CD4-positive, CD25-positive, alpha-beta regulatory T cell (primary cell): ENCODE data around the gene ATXN1. TPM values are rescaled to one million over a fixed set of nuclear protein-coding genes. Genes with fewer than 3 reads are reported as not detected.

Source experiments
- ATAC-seq, 2 donors: fragments of 150-1000 bp; cut with Tn5 transposase; one replicate each; pipeline ENCODE4 v1.10.0; 2021; ENCODE audit warnings: low read depth in 2 of 2, moderate number of reproducible peaks in 2 of 2, moderate library complexity in 1 of 2
- DNase-seq, 3 donors: peaks; one replicate each; pipeline versions ENCODE4 v3.0.0 to v3.0.0-alpha.2; 2012 to 2022; ENCODE audit warnings: mixed read lengths in 1 of 3
- H3K27ac ChIP-seq: one replicate; pipeline ENCODE4 v1.7.0; 2013; ENCODE audit warnings: mild to moderate bottlenecking, low read length; ENCODE audit not compliant: insufficient read depth, poor library complexity, severe bottlenecking
- H3K27me3 ChIP-seq: one replicate; pipeline ENCODE4 v1.7.0; 2013; ENCODE audit warnings: low read length; ENCODE audit not compliant: control insufficient read depth, insufficient read depth
- H3K36me3 ChIP-seq: one replicate; pipeline ENCODE4 v1.7.0; 2013; ENCODE audit warnings: mild to moderate bottlenecking, low read length, moderate library complexity; ENCODE audit not compliant: control insufficient read depth, insufficient read depth
- H3K4me1 ChIP-seq: 2 replicates; pipeline ENCODE4 v1.7.0; 2013; ENCODE audit warnings: mild to moderate bottlenecking, low read length; ENCODE audit not compliant: insufficient read depth, control insufficient read depth, poor library complexity, severe bottlenecking
- H3K4me3 ChIP-seq: one replicate; pipeline ENCODE4 v1.7.0; 2013; ENCODE audit warnings: low read depth, mild to moderate bottlenecking, low read length, moderate library complexity
- H3K9me3 ChIP-seq, 2 experiments: 1 replicate in 1 of 2; 2 replicates in 1 of 2; pipeline ENCODE4 v1.7.0; 2013; ENCODE audit warnings: low read length in 2 of 2, mild to moderate bottlenecking in 1 of 2, moderate library complexity in 1 of 2; ENCODE audit not compliant: control insufficient read depth in 2 of 2
- H3K27ac Mint-ChIP-seq, 3 donors: one replicate each; pipeline ENCODE4 v1.8.0; 2020 to 2022; ENCODE audit warnings: mild to moderate bottlenecking in 3 of 3, mixed read lengths in 3 of 3, moderate library complexity in 2 of 3
- H3K27me3 Mint-ChIP-seq: one replicate; pipeline ENCODE4 v1.8.0; 2022; ENCODE audit warnings: mild to moderate bottlenecking, mixed read lengths
- H3K36me3 Mint-ChIP-seq: one replicate; pipeline ENCODE4 v1.8.0; 2020; ENCODE audit warnings: mixed read lengths
- H3K4me1 Mint-ChIP-seq, 4 donors: one replicate each; pipeline ENCODE4 v1.8.0; 2020 to 2022; ENCODE audit warnings: mixed read lengths in 4 of 4, mild to moderate bottlenecking in 1 of 4
- H3K4me3 Mint-ChIP-seq, 4 donors: one replicate each; pipeline ENCODE4 v1.8.0; 2020 to 2022; ENCODE audit warnings: mild to moderate bottlenecking in 4 of 4, mixed read lengths in 4 of 4, moderate library complexity in 3 of 4
- H3K9me3 Mint-ChIP-seq, 7 donors: one replicate each; pipeline ENCODE4 v1.8.0; 2020 to 2022; ENCODE audit warnings: mixed read lengths in 7 of 7, mild to moderate bottlenecking in 3 of 7, moderate library complexity in 2 of 7
- polyA plus RNA-seq, 4 donors: library from polyadenylated mRNA; unstranded; fragments of 300-500 nt; fragmentation: Illumina TruSeq; gene quantifications; one replicate each; pipeline ENCODE4 v1.2.3, GENCODE V29; 2021
- total RNA-seq: library from RNA; stranded (reverse); gene quantifications from one replicate; pipeline ENCODE4 v1.2.3, GENCODE V29; 2022

Gene ATXN1
- total and polyA plus RNA-seq, 5 donors from 2014 or later, result 15.8 to 191 (median 19.2) TPM

DNA sequence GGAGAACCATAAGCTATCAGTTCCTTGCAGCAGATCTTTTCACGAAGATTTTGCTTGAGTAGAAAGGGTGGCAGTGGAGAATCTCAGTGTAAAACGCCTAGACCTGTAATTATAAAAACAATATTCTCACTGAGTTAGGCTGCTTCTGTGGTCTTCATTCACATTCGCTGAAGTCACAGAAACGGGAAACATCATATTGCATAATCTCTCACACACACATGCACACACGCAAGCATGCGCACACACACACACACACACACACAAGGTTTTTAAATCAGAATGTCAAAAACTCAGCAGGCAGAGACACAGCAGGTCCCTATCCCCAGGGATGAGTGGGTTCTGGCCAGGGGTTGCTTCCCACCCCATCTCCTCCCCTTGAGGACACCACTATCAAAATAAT lies 175.5 kb downstream of the ATXN1 start:
- Mint-ChIP-seq H3K27ac (peak overlapping the region in 1 of 3 donors; percentile 87), H3K36me3 (peaks cover 46% of the 10 kb centered on the region), H3K4me1 (peaks cover 6 to 14% (median 10%) of the 10 kb centered on the region in 4 donors), H3K9me3 (peaks cover 0 to 2% (median 0%) of the 10 kb centered on the region in 7 donors), H3K4me3 (no peak overlapping the region), H3K27me3 (no peaks in the 10 kb centered on the region)
- H3K27ac ChIP-seq, result no peak overlapping the region
- no peaks in the 10 kb centered on the region for H3K27me3 ChIP-seq
- DNase-seq, result no peak
- H3K9me3 ChIP-seq, result no peaks in the 10 kb centered on the region
- H3K4me1 ChIP-seq, result no peaks in the 10 kb centered on the region
- no peak for ATAC-seq
- H3K36me3 ChIP-seq, result peaks cover 46% of the 10 kb centered on the region
- H3K4me3 ChIP-seq, result no peak overlapping the region

GRCh38 chr6:16583144-16583762 lies 178.0 kb downstream of the ATXN1 start:
- no peak overlapping the region for H3K4me3 Mint-ChIP-seq
- DNase-seq (no peak), ATAC-seq (no peak)
- Histone ChIP-seq H3K27me3 (no peaks in the 10 kb centered on the region), H3K36me3 (peaks cover 49% of the 10 kb centered on the region), H3K9me3 (no peaks in the 10 kb centered on the region), H3K4me1 (no peaks in the 10 kb centered on the region), H3K27ac (no peak overlapping the region), H3K4me3 (no peak overlapping the region)
- H3K36me3 Mint-ChIP-seq, result peaks cover 49% of the 10 kb centered on the region
- H3K27me3 Mint-ChIP-seq, result no peaks in the 10 kb centered on the region
- peak overlapping the region in 1 of 3 donors; percentile 28 for H3K27ac Mint-ChIP-seq
- H3K9me3 Mint-ChIP-seq, result peaks cover 0 to 2% (median 0%) of the 10 kb centered on the region in 7 donors
- peaks cover 5 to 16% (median 10%) of the 10 kb centered on the region in 4 donors for H3K4me1 Mint-ChIP-seq

DNA sequence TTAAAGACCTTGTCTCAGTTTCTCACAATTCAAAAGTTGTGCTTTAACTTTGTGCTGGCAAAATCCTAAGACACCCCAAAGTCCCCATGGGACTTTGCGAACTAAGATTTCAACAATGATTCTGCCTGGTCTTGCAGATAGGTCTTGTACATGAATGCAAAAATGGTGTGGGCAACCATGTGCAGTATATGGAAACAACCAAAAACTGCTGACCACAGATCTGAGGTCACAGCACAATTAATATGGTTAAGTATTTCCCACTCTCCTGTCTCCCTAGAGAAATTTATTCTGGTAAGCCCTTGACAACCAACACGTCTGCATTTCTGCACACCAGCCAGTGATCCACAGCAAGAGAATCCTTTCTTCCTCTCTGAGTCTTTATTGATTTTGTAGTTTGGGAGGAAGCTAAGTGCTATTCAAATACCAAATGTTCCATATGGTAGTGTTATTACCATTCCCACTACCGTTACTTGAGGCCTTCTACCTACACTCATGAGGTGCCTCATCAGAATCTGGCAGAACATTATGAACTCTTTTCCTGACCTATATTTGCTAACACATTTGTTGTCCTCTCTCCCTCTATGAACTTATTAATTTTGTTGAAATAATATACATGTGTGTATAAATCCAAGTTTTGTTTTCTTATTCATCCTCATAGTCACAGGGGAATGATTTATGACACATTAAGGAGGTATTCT lies 178.7 kb downstream of the ATXN1 start:
- H3K27me3 Mint-ChIP-seq, result no peaks in the 10 kb centered on the region
- H3K4me3 Mint-ChIP-seq, result no peak overlapping the region
- no peaks in the 10 kb centered on the region for H3K9me3 Mint-ChIP-seq
- Histone ChIP-seq H3K4me3 (no peak overlapping the region), H3K4me1 (no peaks in the 10 kb centered on the region), H3K36me3 (peaks cover 45% of the 10 kb centered on the region), H3K27ac (no peak overlapping the region), H3K27me3 (no peaks in the 10 kb centered on the region), H3K9me3 (no peaks in the 10 kb centered on the region)
- H3K27ac Mint-ChIP-seq, result no peak overlapping the region
- peaks cover 4 to 16% (median 8%) of the 10 kb centered on the region in 4 donors for H3K4me1 Mint-ChIP-seq
- ATAC-seq (no peak), DNase-seq (no peak)
- H3K36me3 Mint-ChIP-seq, result peaks cover 45% of the 10 kb centered on the region

DNA sequence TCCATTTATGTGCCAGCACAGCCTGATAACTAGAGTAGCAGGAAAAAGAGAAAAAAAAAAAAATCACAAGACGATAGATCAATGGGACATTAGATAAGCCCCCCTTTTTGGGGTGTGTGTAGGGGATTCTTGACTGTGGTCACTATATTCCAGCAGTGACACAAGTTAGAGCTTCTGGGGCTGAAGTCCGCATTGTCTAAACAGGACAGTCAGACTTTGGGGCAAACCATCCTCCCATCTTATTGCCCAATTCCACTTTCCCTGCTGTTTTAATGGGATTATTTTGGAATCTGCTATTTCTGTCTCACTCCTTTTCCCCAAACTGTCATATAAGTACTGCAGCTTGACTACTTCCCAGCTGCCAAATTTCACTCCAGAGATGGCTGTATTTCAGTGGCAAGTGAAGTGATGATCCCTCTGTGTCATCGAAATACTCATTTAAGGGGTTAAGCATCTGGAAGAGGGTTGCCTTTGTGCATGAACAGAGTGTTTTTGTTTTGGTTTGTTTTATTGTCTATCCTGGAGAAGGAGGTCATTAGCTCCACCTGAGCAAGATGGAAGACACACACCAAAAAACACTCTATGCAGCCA lies 182.5 kb downstream of the ATXN1 start:
- peaks cover 13 to 22% (median 20%) of the 10 kb centered on the region in 4 donors for H3K4me1 Mint-ChIP-seq
- H3K36me3 ChIP-seq, result peaks cover 33% of the 10 kb centered on the region
- H3K36me3 Mint-ChIP-seq, result peaks cover 46% of the 10 kb centered on the region
- ATAC-seq (no peak), DNase-seq (no peak)
- no peak overlapping the region for H3K27ac ChIP-seq
- H3K4me1 ChIP-seq, result no peaks in the 10 kb centered on the region
- H3K27me3 Mint-ChIP-seq, result no peaks in the 10 kb centered on the region
- H3K4me3 ChIP-seq, result no peak overlapping the region
- no peaks in the 10 kb centered on the region for H3K9me3 ChIP-seq
- no peaks in the 10 kb centered on the region for H3K9me3 Mint-ChIP-seq
- H3K27me3 ChIP-seq, result no peaks in the 10 kb centered on the region
- H3K4me3 Mint-ChIP-seq, result no peak overlapping the region
- H3K27ac Mint-ChIP-seq, result no peak overlapping the region

DNA sequence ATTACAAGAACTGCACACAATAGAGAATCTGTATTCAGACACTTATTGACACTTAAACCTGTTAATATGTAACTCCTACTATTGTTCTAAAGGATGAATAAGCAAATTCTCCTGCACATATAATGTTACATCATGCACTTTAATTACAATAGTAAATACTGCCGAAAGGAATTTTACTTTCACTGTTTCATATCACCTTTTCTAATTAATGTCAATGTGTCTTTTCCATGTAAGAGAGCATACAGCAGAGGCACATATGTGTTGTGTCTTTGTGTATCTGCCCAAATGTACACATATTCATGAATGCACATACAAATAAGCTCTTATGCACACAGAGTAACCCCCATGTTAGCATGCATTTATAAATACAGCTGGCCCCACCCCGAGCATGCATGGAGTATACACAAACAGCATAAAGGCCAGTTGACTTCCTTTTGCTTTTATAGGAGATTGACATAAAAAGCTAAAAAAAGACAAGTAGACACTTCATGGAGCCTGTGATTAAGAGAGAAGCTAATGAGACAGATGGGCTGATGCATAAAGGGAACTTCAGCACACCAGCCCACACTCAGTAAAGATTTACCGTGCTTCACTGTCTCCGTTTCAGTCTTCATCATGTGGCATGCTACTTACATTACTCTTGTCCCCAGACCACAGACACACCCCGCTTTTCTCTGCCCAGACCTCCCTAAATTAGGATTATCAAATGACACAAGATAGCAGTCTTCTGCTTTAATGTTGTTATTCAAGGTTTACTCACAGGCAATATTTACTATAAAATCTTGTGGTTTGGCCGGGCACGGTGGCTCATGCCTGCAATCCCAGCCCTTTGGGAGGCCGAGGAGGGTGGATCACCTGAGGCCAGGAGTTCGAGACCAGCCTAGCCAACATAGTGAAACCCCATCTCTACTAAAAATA lies 184.6 kb downstream of the ATXN1 start:
- H3K27ac ChIP-seq, result no peak overlapping the region
- H3K9me3 Mint-ChIP-seq, result no peaks in the 10 kb centered on the region
- no peaks in the 10 kb centered on the region for H3K4me1 ChIP-seq
- no peaks in the 10 kb centered on the region for H3K9me3 ChIP-seq
- no peaks in the 10 kb centered on the region for H3K27me3 ChIP-seq
- H3K4me3 Mint-ChIP-seq, result no peak overlapping the region
- H3K4me1 Mint-ChIP-seq, result peaks cover 24 to 35% (median 29%) of the 10 kb centered on the region in 4 donors
- H3K27ac Mint-ChIP-seq, result no peak overlapping the region
- H3K4me3 ChIP-seq, result no peak overlapping the region
- H3K27me3 Mint-ChIP-seq, result no peaks in the 10 kb centered on the region
- peaks cover 12% of the 10 kb centered on the region for H3K36me3 ChIP-seq
- ATAC-seq (no peak), DNase-seq (no peak)
- H3K36me3 Mint-ChIP-seq, result peaks cover 37% of the 10 kb centered on the region

GRCh38 chr6:16575655-16576054 lies 185.6 kb downstream of the ATXN1 start:
- no peaks in the 10 kb centered on the region for H3K4me1 ChIP-seq
- no peak overlapping the region for H3K27ac Mint-ChIP-seq
- H3K9me3 Mint-ChIP-seq, result no peaks in the 10 kb centered on the region
- no peak overlapping the region for H3K4me3 Mint-ChIP-seq
- no peak overlapping the region for H3K27ac ChIP-seq
- ATAC-seq (no peak), DNase-seq (peak in 1 of 3 donors; percentile 18)
- no peaks in the 10 kb centered on the region for H3K27me3 Mint-ChIP-seq
- H3K4me1 Mint-ChIP-seq, result peaks cover 24 to 35% (median 29%) of the 10 kb centered on the region in 4 donors
- H3K27me3 ChIP-seq, result no peaks in the 10 kb centered on the region
- H3K4me3 ChIP-seq, result no peak overlapping the region
- H3K36me3 ChIP-seq, result peaks cover 4% of the 10 kb centered on the region
- no peaks in the 10 kb centered on the region for H3K9me3 ChIP-seq
- peaks cover 35% of the 10 kb centered on the region for H3K36me3 Mint-ChIP-seq

- peak overlapping the region in 1 of 4 donors; percentile 50 for H3K4me3 Mint-ChIP-seq
- Histone ChIP-seq H3K36me3 (no peaks in the 10 kb centered on the region), H3K9me3 (no peaks in the 10 kb centered on the region), H3K4me1 (no peaks in the 10 kb centered on the region), H3K27ac (no peak overlapping the region), H3K4me3 (no peak overlapping the region), H3K27me3 (no peaks in the 10 kb centered on the region)
- no peaks in the 10 kb centered on the region for H3K27me3 Mint-ChIP-seq
- DNase-seq, result no peak
- no peaks in the 10 kb centered on the region for H3K9me3 Mint-ChIP-seq
- H3K36me3 Mint-ChIP-seq, result peaks cover 40% of the 10 kb centered on the region
- no peak overlapping the region for H3K27ac Mint-ChIP-seq
- ATAC-seq, result no peak
- peaks cover 27 to 41% (median 33%) of the 10 kb centered on the region in 4 donors for H3K4me1 Mint-ChIP-seq
Observed at GRCh38 chr6:16572943-16573342, 188.3 kb downstream of the ATXN1 start.
